SU-DHL-6 (cell line): ENCODE results near the gene OR5C1.

Experiments used
- H2AFZ ChIP-seq: fragments of 200-600 bp; sonication (generic); 2 replicates; pipeline ENCODE4 v1.6.1; 2014; ENCODE audit warnings: low read depth, mild to moderate bottlenecking, moderate library complexity, mixed read lengths, antibody characterized with exemption, low read length; ENCODE audit not compliant: severe bottlenecking
- H3F3A ChIP-seq: fragments of 200-600 bp; shearing (Covaris generic); 2 replicates; pipeline ENCODE4 v1.6.0; 2016; ENCODE audit warnings: antibody characterized with exemption, mild to moderate bottlenecking; ENCODE audit not compliant: insufficient read depth
- H3K27ac ChIP-seq: fragments of 200-600 bp; sonication (generic); 2 replicates; pipeline ENCODE4 v1.5.1; 2016; ENCODE audit warnings: low read depth, mild to moderate bottlenecking, low read length, moderate library complexity, mixed read lengths
- H3K27me3 ChIP-seq: fragments of 200-600 bp; sonication (generic), shearing (Covaris generic); 2 replicates; pipeline ENCODE4 v1.6.0; 2014; ENCODE audit warnings: mild to moderate bottlenecking, low read length
- H3K36me3 ChIP-seq: fragments of 200-600 bp; sonication (generic); 2 replicates; pipeline ENCODE4 v1.6.1; 2014; ENCODE audit warnings: mild to moderate bottlenecking, low read length, mixed read lengths
- H3K4me2 ChIP-seq: fragments of 300-600, 200-600 bp; shearing (Covaris generic), sonication (generic); 2 replicates; pipeline ENCODE4 v1.6.0; 2014; ENCODE audit warnings: low read length, low read depth, mild to moderate bottlenecking; ENCODE audit not compliant: poor library complexity, severe bottlenecking
- H3K4me3 ChIP-seq: fragments of 200-600 bp; sonication (generic); 2 replicates; pipeline ENCODE4 v1.5.1; 2014; ENCODE audit warnings: antibody characterized with exemption, low read length, mild to moderate bottlenecking, mixed read lengths; ENCODE audit not compliant: insufficient read depth, poor library complexity, severe bottlenecking
- H3K79me2 ChIP-seq: fragments of 200-600 bp; sonication (generic); 2 replicates; pipeline ENCODE4 v1.6.1; 2014; ENCODE audit warnings: mild to moderate bottlenecking, low read length, moderate library complexity; ENCODE audit not compliant: insufficient read depth
- H3K9ac ChIP-seq: fragments of 200-600 bp; sonication (generic); 2 replicates; pipeline ENCODE4 v1.7.0; 2014; ENCODE audit warnings: mild to moderate bottlenecking, low read length
- H3K9me2 ChIP-seq: fragments of 200-600 bp; sonication (generic); replicated peaks from 2 replicates; pipeline ENCODE4 v1.6.1; 2014; ENCODE audit warnings: low read length; ENCODE audit not compliant: insufficient read depth
- H3K9me3 ChIP-seq: fragments of 200-600 bp; sonication (generic); 2 replicates; pipeline ENCODE4 v1.6.1; 2014; ENCODE audit warnings: low read length, mixed read lengths; ENCODE audit not compliant: insufficient read depth
- H4K20me1 ChIP-seq: fragments of 200-600 bp; sonication (generic); 2 replicates; pipeline ENCODE4 v1.6.1; 2014; ENCODE audit warnings: low read depth, mild to moderate bottlenecking, antibody characterized with exemption, low read length, moderate library complexity, mixed read lengths
- CTCF ChIP-seq: fragments of 200-600 bp; sonication (generic); IDR thresholded peaks from one replicate; pipeline ENCODE4 v1.5.1; 2017; ENCODE audit warnings: antibody characterized with exemption, mild to moderate bottlenecking, low read length, moderate library complexity; ENCODE audit not compliant: insufficient read depth, poor library complexity, severe bottlenecking
- EZH2phosphoT487 ChIP-seq: fragments of 200-600 bp; sonication (generic), shearing (Covaris generic); conservative IDR thresholded peaks from 2 replicates; pipeline ENCODE4 v1.6.1; 2018; ENCODE audit warnings: mild to moderate bottlenecking, antibody characterized with exemption, low read length, moderate library complexity, mixed read lengths

Gene OR5C1

GRCh38 chr9:122786338-122786737, 2.4 kb upstream of the OR5C1 start:
- no peaks in the 10 kb centered on the region for H4K20me1 ChIP-seq
- H3K27ac ChIP-seq = no peak overlapping the region
- H3K27me3 ChIP-seq = no peaks in the 10 kb centered on the region; the same call in 1 of the 2 replicates
- H3K4me2 ChIP-seq = no peak overlapping the region
- no peaks in the 10 kb centered on the region for H3F3A ChIP-seq
- no peak overlapping the region for H3K4me3 ChIP-seq
- no peak for TF ChIP-seq EZH2phosphoT487
- no peak for TF ChIP-seq CTCF
- H3K9me2 ChIP-seq = no peaks in the 10 kb centered on the region
- H3K79me2 ChIP-seq = no peaks in the 10 kb centered on the region
- H3K36me3 ChIP-seq = no peaks in the 10 kb centered on the region
- H3K9ac ChIP-seq = no peak overlapping the region
- no peak overlapping the region for H2AFZ ChIP-seq
- no peaks in the 10 kb centered on the region for H3K9me3 ChIP-seq

GRCh38 chr9:122789256-122790046, 718 bp downstream of the OR5C1 start:
- H3K27ac ChIP-seq = no peak overlapping the region
- H3K4me3 ChIP-seq = no peak overlapping the region
- TF ChIP-seq EZH2phosphoT487 = no peak
- TF ChIP-seq CTCF = no peak
- H3K27me3 ChIP-seq = no peaks in the 10 kb centered on the region; the same call in 1 of the 2 replicates
- H2AFZ ChIP-seq = no peak overlapping the region
- no peaks in the 10 kb centered on the region for H4K20me1 ChIP-seq
- no peak overlapping the region for H3K4me2 ChIP-seq
- no peak overlapping the region for H3K9ac ChIP-seq
- no peaks in the 10 kb centered on the region for H3K9me3 ChIP-seq
- H3K9me2 ChIP-seq = no peaks in the 10 kb centered on the region
- no peaks in the 10 kb centered on the region for H3F3A ChIP-seq
- H3K79me2 ChIP-seq = no peaks in the 10 kb centered on the region
- no peaks in the 10 kb centered on the region for H3K36me3 ChIP-seq

GRCh38 chr9:122791872-122792669, 3.3 kb downstream of the OR5C1 start:
- Histone ChIP-seq H3K9ac (no peak overlapping the region), H4K20me1 (no peaks in the 10 kb centered on the region), H2AFZ (no peak overlapping the region), H3K9me3 (no peaks in the 10 kb centered on the region), H3K79me2 (no peaks in the 10 kb centered on the region), H3K27me3 (no peaks in the 10 kb centered on the region; the same call in 1 of the 2 replicates), H3K36me3 (no peaks in the 10 kb centered on the region), H3K4me3 (no peak overlapping the region), H3K4me2 (no peak overlapping the region), H3K9me2 (no peaks in the 10 kb centered on the region), H3F3A (no peaks in the 10 kb centered on the region), H3K27ac (no peak overlapping the region)
- TF ChIP-seq EZH2phosphoT487 (no peak), CTCF (no peak)
